Muscle of leg (tissue), 11 donors: ENCODE measurements around the gene TEDC2. TPM values are rescaled to one million over a fixed set of nuclear protein-coding genes. Genes with fewer than 3 reads are reported as not detected.
A peak's percentile ranks its signal among the peaks of the same experiment; 100 is the strongest.

Experiments
- DNase-seq: peaks from one replicate; pipeline ENCODE4 v3.0.0; 2013
- H3K27ac ChIP-seq: one replicate; pipeline ENCODE4 v1.5.1; 2013; ENCODE audit warnings: mild to moderate bottlenecking, low read length, control low read depth
- H3K27me3 ChIP-seq: one replicate; pipeline ENCODE4 v1.6.1; 2013; ENCODE audit warnings: low read length; ENCODE audit not compliant: control insufficient read depth, insufficient read depth
- H3K36me3 ChIP-seq: one replicate; pipeline ENCODE4 v1.6.1; 2013; ENCODE audit warnings: low read length; ENCODE audit not compliant: control insufficient read depth, insufficient read depth
- H3K4me1 ChIP-seq: one replicate; pipeline ENCODE4 v1.6.1; 2013; ENCODE audit warnings: low read length; ENCODE audit not compliant: control insufficient read depth, insufficient read depth
- H3K4me3 ChIP-seq: one replicate; pipeline ENCODE4 v1.5.1; 2013; ENCODE audit warnings: low read length, control low read depth
- H3K9me3 ChIP-seq: replicated peaks from 2 replicates; pipeline ENCODE4 v1.6.1; 2013; ENCODE audit warnings: low read depth, low read length; ENCODE audit not compliant: control insufficient read depth
- WGBS: methylation state at CpG from one replicate; pipeline ENCODE4 v1.1.5; 2013; ENCODE audit warnings: missing lambda C conversion rate; ENCODE audit not compliant: insufficient coverage; 5-methylcytosine and 5-hydroxymethylcytosine counted together
- polyA plus RNA-seq, 8 donors: library from polyadenylated mRNA; unstranded; fragments of 120-200 nt; gene quantifications; one replicate each; pipeline versions ENCODE4 v1.2.1 to v1.2.3, GENCODE V29; 2013; ENCODE audit warnings: inconsistent platforms in 1 of 8, low replicate concordance in 1 of 8; ENCODE audit not compliant: insufficient read length in 8 of 8, insufficient read depth in 1 of 8
- total RNA-seq: library from RNA; stranded (reverse); fragments of 120-200 nt; gene quantifications from one replicate; pipeline ENCODE4 v1.2.4, GENCODE V29; 2013

Gene TEDC2
- total and polyA plus RNA-seq, 9 donors: 4.4 to 6.6 (median 5.4) TPM

DNA sequence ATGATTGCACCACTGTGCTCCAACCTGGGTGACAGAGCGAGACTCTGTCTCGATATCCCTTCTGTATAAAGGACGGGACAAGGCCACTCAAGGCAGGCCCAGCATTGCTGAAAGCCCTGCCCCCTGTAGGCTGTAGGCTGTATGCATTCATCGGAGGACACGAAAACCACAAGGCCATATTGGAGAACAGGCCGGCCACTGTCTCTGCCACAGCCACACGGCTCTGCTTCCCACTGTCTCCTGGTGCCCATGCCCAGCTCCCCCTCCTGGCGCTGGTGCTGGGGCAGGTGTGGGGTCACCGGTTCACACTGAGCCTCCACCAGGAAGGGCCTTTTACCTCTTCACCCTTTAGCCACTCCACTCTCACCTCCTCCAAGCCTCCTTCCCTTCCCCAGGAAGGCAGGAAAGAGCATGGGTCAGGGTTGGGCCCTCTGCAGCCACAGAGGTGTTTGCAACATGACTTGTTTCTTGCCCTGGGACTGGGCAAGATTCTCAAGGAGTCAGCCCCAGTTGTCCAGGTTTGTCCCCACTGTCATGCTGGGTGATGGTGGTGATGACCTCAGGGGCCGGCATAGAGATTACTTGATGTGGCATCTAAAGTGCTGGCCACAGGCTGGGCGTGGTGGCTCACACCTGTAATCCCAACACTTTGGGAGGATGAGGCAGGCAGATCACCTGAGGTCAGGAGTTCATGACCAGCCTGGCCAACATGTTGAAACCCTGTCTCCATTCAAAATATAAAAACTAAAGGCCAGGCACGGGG lies 5.9 kb downstream of the TEDC2 start:
- H3K36me3 ChIP-seq: peaks cover 3% of the 10 kb centered on the region
- peaks cover 38% of the 10 kb centered on the region for H3K4me1 ChIP-seq
- no peak overlapping the region for H3K4me3 ChIP-seq
- 78% methylated on average over 11 of the region's 12 CpGs for WGBS
- peaks cover 13% of the 10 kb centered on the region for H3K27me3 ChIP-seq
- no peak overlapping the region for H3K27ac ChIP-seq
- DNase-seq: no peak
- H3K9me3 ChIP-seq: no peaks in the 10 kb centered on the region

DNA sequence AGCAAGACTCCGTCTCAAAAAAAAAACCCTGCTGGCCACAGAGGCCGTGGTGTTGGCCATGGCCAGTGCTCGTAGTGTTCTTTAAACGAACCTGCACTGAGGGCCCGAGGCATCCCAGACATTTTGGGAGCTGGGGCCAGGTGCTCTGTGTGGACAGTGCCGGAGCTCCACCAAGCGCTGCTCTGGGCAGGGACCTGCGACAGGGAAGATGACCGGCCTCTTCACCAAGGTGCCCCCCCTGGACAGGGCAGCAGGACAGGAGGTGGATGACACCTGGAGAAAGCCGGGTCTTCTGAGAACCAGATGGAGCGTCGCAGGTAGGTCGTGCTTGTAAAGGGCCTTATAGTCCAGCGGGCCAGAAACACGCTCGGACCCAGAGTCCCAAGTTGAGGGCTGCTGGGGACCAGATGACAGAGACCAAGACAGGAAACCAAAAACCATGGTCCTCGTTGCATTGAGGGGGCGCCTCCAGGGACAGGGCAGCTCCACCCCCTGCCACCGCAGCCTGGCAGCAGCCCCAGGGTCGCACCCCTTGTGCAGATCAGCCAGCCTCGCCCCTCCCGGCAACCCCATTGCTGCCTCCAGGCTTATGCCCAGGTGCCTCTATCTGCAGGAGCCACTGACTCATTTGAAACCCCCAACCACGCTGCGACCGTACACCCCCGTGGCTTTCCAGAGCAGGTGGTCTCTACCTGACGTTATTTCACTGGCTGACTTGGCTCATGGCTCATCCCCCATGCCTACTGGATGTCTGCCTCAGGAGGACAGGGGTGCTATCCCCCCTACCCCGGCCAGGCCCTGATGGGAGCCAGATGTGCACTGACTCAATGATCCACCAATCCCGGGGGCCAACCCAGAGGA lies 7.0 kb downstream of the TEDC2 start:
- DNase-seq: no peak
- WGBS: 75% methylated on average over 25 of the region's 29 CpGs
- no peaks in the 10 kb centered on the region for H3K9me3 ChIP-seq
- no peaks in the 10 kb centered on the region for H3K36me3 ChIP-seq
- no peak overlapping the region for H3K4me3 ChIP-seq
- H3K4me1 ChIP-seq: peaks cover 40% of the 10 kb centered on the region
- peaks cover 15% of the 10 kb centered on the region for H3K27me3 ChIP-seq
- peak overlapping the region; percentile 82 for H3K27ac ChIP-seq

DNA sequence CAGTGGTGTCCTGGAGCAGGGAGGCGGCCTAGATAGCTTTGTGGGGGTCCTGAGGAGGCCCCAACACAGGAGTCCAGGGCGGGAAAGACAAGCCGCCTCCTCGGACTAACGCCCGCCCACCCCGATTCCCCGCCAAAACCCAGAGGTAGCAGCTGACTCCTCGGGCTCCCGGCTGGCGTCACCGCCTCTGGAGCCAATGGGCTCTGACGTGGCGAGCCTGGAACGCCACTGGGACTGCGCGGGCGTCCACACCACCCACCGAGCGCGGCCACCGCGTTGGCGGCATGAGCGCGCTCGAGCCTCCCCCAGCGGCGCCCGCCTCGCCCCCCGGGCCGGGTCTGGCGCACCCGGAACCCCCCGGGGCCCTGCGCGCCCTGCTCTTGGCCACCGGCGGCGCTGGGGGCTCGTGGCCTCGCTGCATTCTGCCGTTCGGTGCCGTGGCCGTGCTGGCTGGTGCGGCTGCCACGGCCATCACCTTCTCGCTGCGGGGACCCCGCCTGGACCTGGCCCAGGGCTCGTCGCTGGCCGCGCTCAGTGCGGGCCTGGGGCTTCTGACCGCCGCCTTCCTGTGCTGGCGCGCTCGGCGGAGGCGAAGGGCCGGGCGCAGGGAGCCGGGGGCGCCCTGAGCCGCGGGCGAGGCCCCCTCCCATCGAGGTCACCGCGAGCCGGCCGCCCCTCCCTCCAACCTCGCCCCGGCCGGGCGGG lies 7.8 kb downstream of the TEDC2 start:
- H3K4me3 ChIP-seq: peak overlapping the region; percentile 39
- H3K27ac ChIP-seq: peak overlapping the region; percentile 82
- H3K36me3 ChIP-seq: no peaks in the 10 kb centered on the region
- H3K4me1 ChIP-seq: peaks cover 47% of the 10 kb centered on the region
- DNase-seq: peak; percentile 95
- peaks cover 22% of the 10 kb centered on the region for H3K27me3 ChIP-seq
- no peaks in the 10 kb centered on the region for H3K9me3 ChIP-seq
- under 1% methylated on average over 80 of the region's 80 CpGs for WGBS

DNA sequence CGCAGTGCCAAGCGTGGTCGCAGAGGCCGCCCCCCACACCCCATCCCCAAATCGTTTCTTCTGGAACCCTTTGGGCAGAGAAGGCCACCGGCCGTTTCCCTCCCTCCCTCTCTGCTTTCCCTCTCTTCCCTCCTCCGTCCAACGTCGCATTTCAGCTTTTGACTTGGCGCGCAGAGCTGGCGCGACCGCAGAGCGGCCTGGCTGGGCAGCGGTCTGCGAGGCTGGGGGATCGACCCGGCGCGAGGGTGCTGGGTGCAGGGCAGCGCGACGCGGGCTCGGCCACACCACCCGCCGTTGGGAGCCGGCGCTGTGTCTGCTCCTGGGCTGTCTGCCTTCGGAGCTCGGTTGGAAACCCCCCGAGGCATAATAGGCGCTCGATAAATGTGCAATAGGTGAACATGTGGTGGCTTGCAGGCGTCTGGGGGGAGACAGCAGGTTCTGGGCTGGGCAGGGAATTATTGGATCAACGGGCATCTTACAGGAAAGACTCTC lies 8.4 kb downstream of the TEDC2 start:
- peak overlapping the region; percentile 59 for H3K27ac ChIP-seq
- H3K4me1 ChIP-seq: peaks cover 53% of the 10 kb centered on the region
- DNase-seq: peak; percentile 67
- H3K36me3 ChIP-seq: no peaks in the 10 kb centered on the region
- H3K9me3 ChIP-seq: no peaks in the 10 kb centered on the region
- H3K27me3 ChIP-seq: peaks cover 28% of the 10 kb centered on the region
- under 1% methylated on average over 35 of the region's 38 CpGs for WGBS
- peak overlapping the region; percentile 39 for H3K4me3 ChIP-seq

DNA sequence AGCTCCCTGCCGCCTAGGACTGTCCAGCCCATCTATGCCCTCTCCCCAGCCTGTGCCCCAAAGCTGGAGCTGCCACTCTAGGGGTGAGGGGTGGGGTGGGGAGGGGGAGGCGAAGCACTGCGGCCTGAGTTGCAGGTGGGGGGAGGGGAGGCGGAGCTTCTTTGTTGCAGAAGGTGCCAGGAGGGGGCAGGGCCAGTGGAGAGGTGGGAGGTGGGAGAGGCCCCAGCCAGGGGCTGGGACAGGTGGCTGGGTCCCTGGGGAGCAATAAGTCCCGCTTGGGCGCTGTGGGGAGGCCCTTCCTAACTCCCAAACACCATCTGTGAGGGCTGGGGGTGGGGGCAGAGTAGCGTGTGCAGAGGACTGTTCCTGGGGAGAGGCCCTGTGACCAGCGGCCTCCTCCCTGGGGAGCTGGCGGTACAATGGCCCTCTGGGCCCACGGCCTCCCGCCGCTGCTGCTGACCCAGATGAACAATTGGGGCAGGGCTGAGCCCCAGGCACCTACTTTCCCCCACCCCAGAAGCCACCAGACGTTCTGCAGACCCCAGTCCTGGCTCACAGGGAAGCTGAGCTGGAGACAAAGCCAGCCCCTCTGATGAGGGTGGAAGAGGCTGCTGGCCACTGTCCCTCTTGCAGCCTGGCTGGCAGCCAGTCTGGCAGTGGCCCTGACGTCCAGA lies 9.0 kb downstream of the TEDC2 start:
- Histone ChIP-seq H3K4me1 (peaks cover 56% of the 10 kb centered on the region), H3K36me3 (no peaks in the 10 kb centered on the region), H3K27me3 (peaks cover 29% of the 10 kb centered on the region), H3K27ac (peak overlapping the region; percentile 72), H3K9me3 (no peaks in the 10 kb centered on the region), H3K4me3 (peak overlapping the region; percentile 39)
- WGBS: 0% methylated on average over 2 of the region's 14 CpGs
- peak; percentile 61 for DNase-seq

DNA sequence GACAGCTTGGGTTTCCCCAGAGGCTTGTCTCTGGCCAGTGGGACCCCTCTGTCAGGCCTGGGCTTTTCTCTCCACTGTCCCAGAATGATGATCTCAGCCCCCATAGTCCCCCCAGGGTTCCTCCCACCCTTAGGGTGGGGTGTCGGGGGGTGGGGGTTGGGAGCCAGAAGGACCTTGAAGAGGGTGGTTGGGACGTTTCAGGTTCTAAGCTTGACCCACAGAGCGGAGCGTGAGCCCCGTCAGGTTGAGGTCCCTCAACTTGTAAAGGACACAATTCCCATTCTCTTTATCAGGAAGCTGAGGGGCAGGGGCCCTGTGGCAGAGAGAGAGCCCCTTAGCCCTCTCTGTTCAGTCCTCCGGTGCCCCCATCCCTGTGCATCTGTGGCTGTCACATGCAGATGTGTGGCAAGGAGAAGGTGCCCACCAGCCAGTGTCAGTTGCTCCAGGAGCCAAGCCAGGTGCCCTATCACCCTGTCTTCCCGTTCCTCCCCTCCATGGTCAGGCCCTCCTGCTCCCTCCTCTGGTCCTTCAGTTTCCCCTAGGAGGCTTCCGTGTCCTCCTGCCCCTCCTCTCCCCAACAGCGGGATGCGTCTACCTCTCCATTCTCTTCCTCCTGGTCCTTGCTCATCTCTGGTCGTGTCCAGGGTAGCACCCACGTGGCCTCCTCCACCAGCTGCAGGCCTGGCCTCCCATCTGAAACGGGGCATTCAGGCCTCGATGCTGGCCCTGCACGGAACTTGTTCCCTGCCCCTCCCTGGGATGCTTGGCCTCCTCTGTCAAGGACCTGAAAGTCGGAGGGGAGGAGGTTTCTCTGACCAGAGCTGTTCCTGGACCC lies 9.7 kb downstream of the TEDC2 start:
- 39% methylated on average over 9 of the region's 16 CpGs for WGBS
- Histone ChIP-seq H3K27ac (peak overlapping the region; percentile 72), H3K27me3 (peaks cover 29% of the 10 kb centered on the region), H3K4me1 (peaks cover 56% of the 10 kb centered on the region), H3K4me3 (no peak overlapping the region), H3K36me3 (no peaks in the 10 kb centered on the region), H3K9me3 (no peaks in the 10 kb centered on the region)
- peak; percentile 65 for DNase-seq

DNA sequence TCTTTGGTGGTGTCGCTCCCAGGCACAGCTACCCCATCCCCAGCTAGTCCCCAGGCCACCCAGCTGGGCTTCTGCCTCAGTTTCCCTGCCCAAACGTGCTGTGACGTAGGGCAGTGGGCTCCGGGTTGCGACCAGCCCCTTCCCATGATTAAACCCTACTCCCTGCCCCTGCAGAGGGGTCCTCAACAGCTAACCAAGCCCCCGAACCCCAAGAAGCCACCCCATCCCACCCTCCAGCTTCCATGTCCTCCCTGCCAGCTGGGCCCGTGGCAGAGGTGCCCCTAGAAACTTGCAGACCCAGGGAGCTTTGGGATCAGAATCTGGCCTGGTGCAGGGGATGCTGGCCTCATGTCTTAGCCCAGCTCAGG lies 10.3 kb downstream of the TEDC2 start:
- Histone ChIP-seq H3K27ac (peak overlapping the region; percentile 71), H3K4me3 (no peak overlapping the region), H3K4me1 (peaks cover 56% of the 10 kb centered on the region), H3K9me3 (no peaks in the 10 kb centered on the region), H3K27me3 (peaks cover 29% of the 10 kb centered on the region), H3K36me3 (no peaks in the 10 kb centered on the region)
- 80% methylated on average over 5 of the region's 7 CpGs for WGBS
- DNase-seq: no peak

DNA sequence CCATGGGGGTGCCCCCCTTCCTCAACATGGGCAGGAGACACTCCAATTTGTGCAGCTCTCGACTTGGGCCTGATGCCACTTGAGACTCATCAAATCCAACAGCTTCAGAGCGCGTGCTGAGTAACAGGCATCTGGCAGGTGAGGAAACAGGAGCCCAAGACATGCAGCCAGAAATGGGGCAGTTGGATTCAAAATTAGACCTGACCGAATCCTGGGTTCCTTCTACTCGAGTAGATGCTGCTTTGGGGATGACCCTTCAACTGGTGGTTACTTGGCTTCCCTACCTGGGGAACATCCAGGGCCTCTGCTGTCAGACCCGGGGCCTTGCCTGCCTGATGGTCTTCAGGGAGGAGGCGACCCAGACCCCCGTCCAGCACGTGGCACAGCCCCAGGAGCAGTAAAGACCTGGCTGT lies 10.7 kb downstream of the TEDC2 start:
- Histone ChIP-seq H3K27me3 (peaks cover 29% of the 10 kb centered on the region), H3K4me3 (no peak overlapping the region), H3K4me1 (peaks cover 58% of the 10 kb centered on the region), H3K9me3 (no peaks in the 10 kb centered on the region), H3K27ac (peak overlapping the region; percentile 71), H3K36me3 (no peaks in the 10 kb centered on the region)
- peak; percentile 71 for DNase-seq
- WGBS: 8% methylated on average over 9 of the region's 9 CpGs
